SK-N-SH (cell line): ENCODE data around the gene ATG2B. TPM values are rescaled to one million over a fixed set of nuclear protein-coding genes. Genes with fewer than 3 reads are reported as not detected.

Experiments
- CTCF ChIA-PET: fragments of 300-600, 350-600 bp; formaldehyde crosslinking; extraction: SDS; loops from one replicate; lab custom pipeline; 2021; lab: Yijun Ruan, JAX
- POLR2A ChIA-PET: fragments of 350-600 bp; sonication (Branson Sonifier 250); formaldehyde crosslinking; extraction: SDS; loops from one replicate; lab custom pipeline; 2020; ENCODE audit warnings: antibody characterized with exemption, inconsistent platforms; lab: Yijun Ruan, JAX
- DNase-seq: peaks from one replicate; pipeline ENCODE4 v3.0.0; 2012
- H2AFZ ChIP-seq: fragments of 200-600 bp; sonication (generic); 2 replicates; pipeline ENCODE4 v1.8.1; 2016; ENCODE audit warnings: antibody characterized with exemption, mild to moderate bottlenecking, low read depth
- H3F3A ChIP-seq: fragments of 200-600 bp; sonication (generic); replicated peaks from 2 replicates; pipeline ENCODE3; 2016; ENCODE audit warnings: antibody characterized with exemption, mild to moderate bottlenecking; ENCODE audit not compliant: insufficient read depth
- H3K27ac ChIP-seq, 2 experiments: fragments of 200-500 bp in 1 of 2; fragments of 200-600 bp in 1 of 2; sonication (Bioruptor generic) in 1 of 2; sonication (generic), shearing (Covaris generic) in 1 of 2; 2 replicates each; pipeline versions ENCODE4 v1.5.1 to v1.6.1; 2014 to 2016; ENCODE audit warnings: low read depth in 2 of 2, inconsistent platforms in 1 of 2, low read length in 1 of 2, mild to moderate bottlenecking in 1 of 2, mixed read lengths in 1 of 2
- H3K27me3 ChIP-seq: fragments of 200-600 bp; sonication (generic), shearing (Covaris generic); 2 replicates; pipeline ENCODE4 v1.6.1; 2016; ENCODE audit warnings: mixed run types; ENCODE audit not compliant: insufficient read depth
- H3K36me3 ChIP-seq, 2 experiments: fragments of 200-500 bp in 1 of 2; fragments of 200-600 bp in 1 of 2; sonication (Bioruptor generic) in 1 of 2; sonication (generic) in 1 of 2; replicated peaks in 1 of 2; 2 replicates each; pipeline versions ENCODE3 to v1.5.1; 2014 to 2016; ENCODE audit warnings: low read length in 1 of 2, mild to moderate bottlenecking in 1 of 2; ENCODE audit not compliant: insufficient read depth in 2 of 2, control insufficient read depth in 1 of 2
- H3K4me1 ChIP-seq, 2 experiments: fragments of 200-500 bp in 1 of 2; fragments of 200-600 bp in 1 of 2; sonication (Bioruptor generic) in 1 of 2; sonication (generic), shearing (Covaris generic) in 1 of 2; 2 replicates each; pipeline versions ENCODE4 v1.5.1 to v1.6.1; 2014 to 2016; ENCODE audit warnings: low read depth in 1 of 2, low read length in 1 of 2, mixed run types in 1 of 2; ENCODE audit not compliant: insufficient read depth in 2 of 2, control insufficient read depth in 1 of 2
- H3K4me2 ChIP-seq: fragments of 200-600 bp; sonication (generic), shearing (Covaris generic); 2 replicates; pipeline ENCODE4 v1.6.1; 2017; ENCODE audit warnings: mixed run types
- H3K4me3 ChIP-seq, 2 experiments: fragments of 200-500 bp in 1 of 2; fragments of 200-600 bp in 1 of 2; sonication (Bioruptor generic) in 1 of 2; sonication (generic), shearing (Covaris generic) in 1 of 2; 2 replicates each; pipeline versions ENCODE4 v1.5.1 to v1.8.1; 2014 to 2016; ENCODE audit warnings: low read depth in 2 of 2, inconsistent platforms in 1 of 2, low read length in 1 of 2, mild to moderate bottlenecking in 1 of 2, mixed read lengths in 1 of 2, moderate library complexity in 1 of 2
- H3K79me2 ChIP-seq: fragments of 200-600 bp; sonication (generic); 2 replicates; pipeline ENCODE4 v1.8.1; 2017; ENCODE audit warnings: mild to moderate bottlenecking; ENCODE audit not compliant: insufficient read depth
- H3K9ac ChIP-seq: fragments of 200-600 bp; sonication (generic); 2 replicates; pipeline ENCODE4 v1.6.1; 2017; ENCODE audit warnings: mixed run types
- H3K9me2 ChIP-seq: fragments of 200-600 bp; sonication (generic); 2 replicates; pipeline ENCODE4 v1.6.1; 2017; ENCODE audit warnings: mixed run types
- H3K9me3 ChIP-seq: fragments of 200-600 bp; sonication (generic); 2 replicates; pipeline ENCODE4 v1.6.1; 2017; ENCODE audit warnings: mixed run types, mild to moderate bottlenecking, moderate library complexity
- H4K20me1 ChIP-seq: fragments of 200-600 bp; sonication (generic); 2 replicates; pipeline ENCODE4 v1.6.1; 2017; ENCODE audit warnings: mild to moderate bottlenecking, mixed run types; ENCODE audit not compliant: insufficient read depth
- GATA2 ChIP-seq: sonication (generic); formaldehyde crosslinking; IDR thresholded peaks from 2 replicates; pipeline ENCODE4 v1.5.0; 2020; ENCODE audit warnings: mild to moderate bottlenecking, missing genetic modification reagents
- MAX ChIP-seq: IDR thresholded peaks from 2 replicates; pipeline ENCODE4 v1.4.0; 2012; ENCODE audit warnings: low read depth
- MXI1 ChIP-seq: IDR thresholded peaks from 2 replicates; pipeline ENCODE4 v1.6.1; 2012; ENCODE audit warnings: mild to moderate bottlenecking, low read depth, low read length, improper control_type of control experiment
- POLR2AphosphoS5 ChIP-seq: IDR thresholded peaks from 2 replicates; pipeline ENCODE4 v1.6.1; 2012; ENCODE audit warnings: low read depth, low read length
- SMC3 ChIP-seq: IDR thresholded peaks from 2 replicates; pipeline ENCODE4 v1.6.1; 2012; ENCODE audit warnings: low read depth, low read length, improper control_type of control experiment
- TAF1 ChIP-seq: IDR thresholded peaks from 2 replicates; pipeline ENCODE4 v1.6.1; 2012; ENCODE audit warnings: low read depth, mild to moderate bottlenecking, low read length, moderate library complexity, borderline replicate concordance
- TCF12 ChIP-seq: IDR thresholded peaks from 2 replicates; pipeline ENCODE4 v1.4.0; 2012
- TEAD4 ChIP-seq: IDR thresholded peaks from 2 replicates; pipeline ENCODE4 v1.4.0; 2012; ENCODE audit warnings: mild to moderate bottlenecking, borderline replicate concordance; ENCODE audit not compliant: insufficient read depth
- USF2 ChIP-seq: fragments of 150-350 bp; IDR thresholded peaks from 2 replicates; pipeline ENCODE4 v1.6.1; 2017; ENCODE audit warnings: antibody characterized with exemption, low read length, low read depth, borderline replicate concordance
- ZBTB33 ChIP-seq: IDR thresholded peaks from 2 replicates; pipeline ENCODE4 v1.4.0; 2012; ENCODE audit warnings: low read depth, borderline replicate concordance
- WGBS: methylation state at CpG from one replicate; pipeline ENCODE4 v1.1.6; 2017; ENCODE audit warnings: low lambda C conversion rate; 5-methylcytosine and 5-hydroxymethylcytosine counted together
- polyA plus RNA-seq, 3 experiments: library from polyadenylated mRNA; depleted of rRNA; stranded (reverse); fragments of >200 nt; gene quantifications; 2 replicates each; pipeline ENCODE4 v1.2.3, GENCODE V29; 2012
- TF ChIP-seq, protein P1 (sequence below): IDR thresholded peaks from 2 replicates; pipeline ENCODE4; 2012

Gene ATG2B
- polyA plus RNA-seq, 1 of the 3 experiments (the other 2 are of a cell fraction), result 5.8 TPM

- H3K9me2 ChIP-seq, result no peaks in the 10 kb centered on the region
- TF ChIP-seq GATA2 (CRISPR knock-in tag) (no peak), USF2 (no peak), ZBTB33 (no peak), MAX (no peak), TAF1 (no peak), MXI1 (no peak), SMC3 (no peak), POLR2AphosphoS5 (no peak), TCF12 (no peak)
- TF ChIP-seq, protein P1, sequence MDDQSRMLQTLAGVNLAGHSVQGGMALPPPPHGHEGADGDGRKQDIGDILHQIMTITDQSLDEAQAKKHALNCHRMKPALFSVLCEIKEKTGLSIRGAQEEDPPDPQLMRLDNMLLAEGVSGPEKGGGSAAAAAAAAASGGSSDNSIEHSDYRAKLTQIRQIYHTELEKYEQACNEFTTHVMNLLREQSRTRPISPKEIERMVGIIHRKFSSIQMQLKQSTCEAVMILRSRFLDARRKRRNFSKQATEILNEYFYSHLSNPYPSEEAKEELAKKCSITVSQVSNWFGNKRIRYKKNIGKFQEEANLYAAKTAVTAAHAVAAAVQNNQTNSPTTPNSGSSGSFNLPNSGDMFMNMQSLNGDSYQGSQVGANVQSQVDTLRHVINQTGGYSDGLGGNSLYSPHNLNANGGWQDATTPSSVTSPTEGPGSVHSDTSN, result no peak
- WGBS, result 88% methylated on average over 11 of the region's 16 CpGs
- H3K4me1 ChIP-seq, result peaks cover 2 to 18% of the 10 kb centered on the region in 2 experiments; a peak in 3 of 4 replicates
- H3K4me3 ChIP-seq, result no peak overlapping the region
- H3K4me2 ChIP-seq, result no peak overlapping the region
- ChIA-PET POLR2A (interaction anchor here (0.7 kb wide), 1 partner anchor 163 kb away, joined by 7 read pairs; no protein-coding TSS in a partner anchor), CTCF (interaction anchor here (3.0 to 3.3 kb wide), 2 partner anchors 12 to 162 kb away, joined by 21 to 27 read pairs; no protein-coding TSS in a partner anchor)
- H3K27ac ChIP-seq, result no peak overlapping the region
- peaks cover 7% of the 10 kb centered on the region for H3F3A ChIP-seq
- H3K36me3 ChIP-seq, result peaks cover 0 to 42% of the 10 kb centered on the region in 2 experiments
- no peak for DNase-seq
- no peak overlapping the region for H3K9ac ChIP-seq
- H3K27me3 ChIP-seq, result no peaks in the 10 kb centered on the region
- H3K9me3 ChIP-seq, result peaks cover 10% of the 10 kb centered on the region; the same call in 1 of the 2 replicates
- no peak overlapping the region for H2AFZ ChIP-seq
- H3K79me2 ChIP-seq, result peaks cover 68% of the 10 kb centered on the region
- H4K20me1 ChIP-seq, result no peaks in the 10 kb centered on the region
These were observed 101.1 kb downstream of the ATG2B start for GRCh38 chr14:96261772-96262655.

GRCh38 chr14:96261053-96261452 lies 102.1 kb downstream of the ATG2B start:
- CTCF ChIA-PET, result interaction anchor here (3.0 to 3.3 kb wide), 2 partner anchors 13 to 161 kb away, joined by 21 to 27 read pairs; no protein-coding TSS in a partner anchor
- TF ChIP-seq TAF1 (no peak), TEAD4 (no peak), ZBTB33 (no peak)
- Histone ChIP-seq H3K27ac (no peak overlapping the region), H2AFZ (no peak overlapping the region), H3K4me1 (peaks cover 4 to 10% of the 10 kb centered on the region in 2 experiments; a peak in 3 of 4 replicates), H3K4me3 (no peak overlapping the region), H3K4me2 (no peak overlapping the region), H3K9me2 (no peaks in the 10 kb centered on the region), H3K9ac (no peak overlapping the region), H3K79me2 (peaks cover 72% of the 10 kb centered on the region), H3K36me3 (peaks cover 0 to 42% of the 10 kb centered on the region in 2 experiments), H3F3A (peaks cover 16% of the 10 kb centered on the region), H4K20me1 (no peaks in the 10 kb centered on the region), H3K9me3 (peaks cover 10% of the 10 kb centered on the region; the same call in 1 of the 2 replicates), H3K27me3 (no peaks in the 10 kb centered on the region)
- POLR2A ChIA-PET, result no interaction called here
- DNase-seq, result no peak
- WGBS, result 82% methylated on average over 5 of the region's 5 CpGs
